K562 (cell line): ENCODE measurements around the gene PCP2. TPM values are rescaled to one million over a fixed set of nuclear protein-coding genes. Genes with fewer than 3 reads are reported as not detected.

ENCODE experiments used
- CC2D1A ChIP-seq: fragments of 450-650 bp; IDR thresholded peaks from 2 replicates; pipeline ENCODE4 v1.6.1; 2017; ENCODE audit warnings: mild to moderate bottlenecking
- GABPB2 ChIP-seq: fragments of 250-450 bp; sonication (Bioruptor Pico); conservative IDR thresholded peaks from 2 replicates; pipeline ENCODE4 v1.5.1; 2021; ENCODE audit warnings: mild to moderate bottlenecking
- KAT7 ChIP-seq: sonication (generic); formaldehyde crosslinking; IDR thresholded peaks from 2 replicates; pipeline ENCODE4 v1.8.0; 2022; ENCODE audit warnings: missing genetic modification reagents, mild to moderate bottlenecking, borderline replicate concordance
- MBD1 ChIP-seq: fragments of 250-450 bp; sonication (Bioruptor Pico); IDR thresholded peaks from 2 replicates; pipeline ENCODE4 v1.8.0; 2022; ENCODE audit warnings: inconsistent platforms
- NBN ChIP-seq: fragments of 450-650 bp; IDR thresholded peaks from 2 replicates; pipeline ENCODE4 v1.6.1; 2016; ENCODE audit warnings: low read depth, mild to moderate bottlenecking
- PKNOX1 ChIP-seq: fragments of 450-650 bp; IDR thresholded peaks from 2 replicates; pipeline ENCODE4 v1.6.1; 2016
- PML ChIP-seq: IDR thresholded peaks from 2 replicates; pipeline ENCODE4 v1.6.1; 2012; ENCODE audit warnings: low read length, inconsistent platforms
- RNF2 ChIP-seq: sonication (generic); IDR thresholded peaks from 2 replicates; pipeline ENCODE4 v1.6.1; 2016
- ZFP30 ChIP-seq: fragments of 250-450 bp; sonication (Bioruptor Pico); IDR thresholded peaks from 2 replicates; pipeline ENCODE4 v1.8.0; 2022; ENCODE audit warnings: moderate library complexity, mild to moderate bottlenecking, inconsistent platforms, borderline replicate concordance
- ZNF318 ChIP-seq, 2 experiments: fragments of 450-650 bp; IDR thresholded peaks; 2 replicates each; pipeline ENCODE4 v1.6.1; 2016; ENCODE audit warnings: mild to moderate bottlenecking in 2 of 2, borderline replicate concordance in 1 of 2, low read depth in 1 of 2, moderate library complexity in 1 of 2
- ZNF609 ChIP-seq: sonication (generic); formaldehyde crosslinking; IDR thresholded peaks from 2 replicates; pipeline ENCODE4 v1.8.1; 2023; ENCODE audit warnings: missing genetic modification reagents, mild to moderate bottlenecking, borderline replicate concordance
- polyA plus RNA-seq, 8 experiments: library from polyadenylated mRNA; depleted of rRNA in 4 of 8; stranded (reverse) in 5 of 8; unstranded in 3 of 8; fragments of >200 nt; fragmentation: Nextera tagmentation in 2 of 8; fragmentation: Illumina TruSeq in 1 of 8; extraction: Ambion mirVana in 2 of 8; extraction: Trizol in 1 of 8; gene quantifications; 2 replicates each; pipeline versions ENCODE4 v1.2.1 to v1.2.3, GENCODE V29; 2011 to 2014; ENCODE audit warnings: inconsistent platforms in 1 of 8, missing spikeins in 1 of 8
- total RNA-seq, 7 experiments: library from RNA; depleted of rRNA in 6 of 7; stranded (reverse); fragments of >200 nt in 6 of 7; fragmentation: Illumina TruSeq in 2 of 7; extraction: Trizol in 2 of 7; gene quantifications; 2 replicates each; pipeline versions ENCODE4 v1.2.1 to v1.2.3, GENCODE V29; 2011 to 2021; ENCODE audit warnings: low replicate concordance in 1 of 7

PCP2 gene
- total and polyA plus RNA-seq, 9 of the 15 experiments (the other 6 are each of a cell fraction or from before 2014, with no cell fraction given), result 0.17 to 1.3 (median 0.49) TPM; not detected in 3

DNA sequence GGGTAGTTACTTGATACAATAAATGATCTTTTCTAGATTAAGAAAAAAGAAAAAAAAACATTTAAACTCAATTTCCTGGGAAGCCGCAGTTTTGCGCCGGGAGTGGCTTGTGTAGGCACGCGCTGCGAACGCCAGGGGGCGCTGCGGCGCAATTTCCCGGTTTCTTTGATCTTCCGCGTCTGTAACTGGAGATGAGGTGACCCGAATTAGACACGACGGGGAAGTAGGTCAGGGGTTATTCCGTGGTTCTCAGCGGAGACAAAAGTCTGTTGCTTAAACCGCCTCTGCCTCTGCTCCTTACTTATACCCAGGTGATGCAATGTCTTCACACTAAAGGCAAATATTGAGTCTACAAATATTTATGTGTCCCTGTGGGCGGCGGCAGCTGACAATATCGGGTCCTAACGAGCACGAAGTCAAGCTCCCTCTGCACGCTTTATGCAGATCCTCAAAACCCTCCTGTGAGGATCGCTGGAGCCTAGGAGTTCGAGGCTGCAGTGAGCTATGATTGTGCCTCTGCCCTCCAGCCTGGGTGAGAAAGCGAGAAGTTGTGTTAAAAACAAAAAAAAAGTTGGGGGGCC is 18.6 kb upstream of the PCP2 start (continued):
- TF ChIP-seq ZNF318 (IDR thresholded peaks at IDR 0.05; ENCODE audit: borderline replicate concordance in 1 of 2, low read depth in 1 of 2), result 0 out of 4 replicates have a peak, but pooled peaks of 1 of the 2 experiments have one; percentile 36
- peak; percentile 48; the same call in 1 of the 2 replicates for TF ChIP-seq RNF2
- no peak for TF ChIP-seq ZNF609 (CRISPR knock-in tag)
- no peak for TF ChIP-seq PML
- TF ChIP-seq KAT7 (CRISPR knock-in tag), result no peak
- no peak for TF ChIP-seq NBN
- no peak for TF ChIP-seq ZFP30 (CRISPR knock-in tag)
- no peak for TF ChIP-seq CC2D1A
- TF ChIP-seq MBD1, result 0 out of 2 replicates have a peak, but pooled peaks have one; percentile 15
- TF ChIP-seq GABPB2 (CRISPR knock-in tag), result no peak
- peak; percentile 30; the same call in 1 of the 2 replicates for TF ChIP-seq PKNOX1
